Caco-2 (cell line): ENCODE data around the gene SLC16A4. TPM values are rescaled to one million over a fixed set of nuclear protein-coding genes. Genes with fewer than 3 reads are reported as not detected.

Experiments
- BruUV-seq: library from RNA; stranded (reverse); fragments of 400-500 nt; replicated peaks from 2 replicates; lab custom pipeline; 2021; lab: Mats Ljungman, UMichigan
- CTCF ChIA-PET: fragments of 300-600 bp; sonication (Branson Sonifier 250); formaldehyde crosslinking; loops from one replicate; lab custom pipeline; 2022; ENCODE audit warnings: antibody characterized with exemption; lab: Charles Lee
- POLR2A ChIA-PET: fragments of 300-600 bp; sonication (Branson Sonifier 250); formaldehyde crosslinking; loops from one replicate; lab custom pipeline; 2022; ENCODE audit warnings: antibody characterized with exemption; lab: Charles Lee
- DNase-seq, 2 experiments: peaks; one replicate each; pipeline versions ENCODE4 v3.0.0 to v3.0.0-alpha.2; 2020 to 2022
- H3K27me3 ChIP-seq: replicated peaks from 2 replicates; pipeline ENCODE4 v1.6.0; 2011; ENCODE audit warnings: low read length; ENCODE audit not compliant: control insufficient read depth, insufficient read depth
- H3K36me3 ChIP-seq: 2 replicates; pipeline ENCODE4 v1.5.1; 2011; ENCODE audit warnings: low read length; ENCODE audit not compliant: control insufficient read depth, insufficient read depth
- H3K4me1 ChIP-seq: fragments of 250-450 bp; sonication (Bioruptor Pico); 2 replicates; pipeline ENCODE4 v1.5.1; 2020; ENCODE audit warnings: mild to moderate bottlenecking
- H3K4me3 ChIP-seq: 2 replicates; pipeline ENCODE4 v1.5.1; 2011; ENCODE audit warnings: low read depth, mild to moderate bottlenecking, control low read depth, low read length
- H3K9me3 ChIP-seq: fragments of 250-450 bp; sonication (Bioruptor Pico); 2 replicates; pipeline ENCODE4 v1.5.1; 2020; ENCODE audit warnings: mild to moderate bottlenecking, moderate library complexity
- H3K27ac Mint-ChIP-seq: one replicate; pipeline ENCODE4 v1.8.0; 2022; ENCODE audit warnings: mixed read lengths; ENCODE audit not compliant: unreplicated experiment
- H3K27me3 Mint-ChIP-seq: one replicate; pipeline ENCODE4 v1.8.0; 2022; ENCODE audit warnings: mixed read lengths; ENCODE audit not compliant: insufficient read depth, unreplicated experiment
- H3K36me3 Mint-ChIP-seq: one replicate; pipeline ENCODE4 v1.8.0; 2022; ENCODE audit warnings: mild to moderate bottlenecking, mixed read lengths; ENCODE audit not compliant: insufficient read depth, unreplicated experiment
- H3K4me1 Mint-ChIP-seq: one replicate; pipeline ENCODE4 v1.8.0; 2022; ENCODE audit warnings: low read depth, mixed read lengths; ENCODE audit not compliant: unreplicated experiment
- H3K4me3 Mint-ChIP-seq: one replicate; pipeline ENCODE4 v1.8.0; 2022; ENCODE audit warnings: mild to moderate bottlenecking, moderate library complexity, mixed read lengths; ENCODE audit not compliant: unreplicated experiment
- H3K9me3 Mint-ChIP-seq: one replicate; pipeline ENCODE4 v1.8.0; 2022; ENCODE audit warnings: mixed read lengths; ENCODE audit not compliant: unreplicated experiment
- CTCF ChIP-seq, 2 experiments: fragments of 200-600 bp in 1 of 2; IDR thresholded peaks; 1 replicate in 1 of 2; 2 replicates in 1 of 2; pipeline versions ENCODE4 v1.5.1 to v1.8.0; 2011 to 2022; ENCODE audit warnings: antibody characterized with exemption in 1 of 2, control low read depth in 1 of 2, inconsistent platforms in 1 of 2, low read depth in 1 of 2, low read length in 1 of 2, mild to moderate bottlenecking in 1 of 2, moderate library complexity in 1 of 2; ENCODE audit not compliant: insufficient read depth in 1 of 2, severe bottlenecking in 1 of 2, unreplicated experiment in 1 of 2
- intact Hi-C: fragments of 100-400 bp; cut with micrococcal nuclease; formaldehyde crosslinking; loops from one replicate; pipeline ENCODE4 v1.10.0; 2022; ENCODE audit not compliant: unreplicated experiment
- total RNA-seq: library from RNA; stranded (reverse); gene quantifications from 2 replicates; pipeline ENCODE4 v1.2.3, GENCODE V29; 2022

SLC16A4 gene
- total RNA-seq, 1 experiment from 2014 or later, result 9.3 TPM

DNA sequence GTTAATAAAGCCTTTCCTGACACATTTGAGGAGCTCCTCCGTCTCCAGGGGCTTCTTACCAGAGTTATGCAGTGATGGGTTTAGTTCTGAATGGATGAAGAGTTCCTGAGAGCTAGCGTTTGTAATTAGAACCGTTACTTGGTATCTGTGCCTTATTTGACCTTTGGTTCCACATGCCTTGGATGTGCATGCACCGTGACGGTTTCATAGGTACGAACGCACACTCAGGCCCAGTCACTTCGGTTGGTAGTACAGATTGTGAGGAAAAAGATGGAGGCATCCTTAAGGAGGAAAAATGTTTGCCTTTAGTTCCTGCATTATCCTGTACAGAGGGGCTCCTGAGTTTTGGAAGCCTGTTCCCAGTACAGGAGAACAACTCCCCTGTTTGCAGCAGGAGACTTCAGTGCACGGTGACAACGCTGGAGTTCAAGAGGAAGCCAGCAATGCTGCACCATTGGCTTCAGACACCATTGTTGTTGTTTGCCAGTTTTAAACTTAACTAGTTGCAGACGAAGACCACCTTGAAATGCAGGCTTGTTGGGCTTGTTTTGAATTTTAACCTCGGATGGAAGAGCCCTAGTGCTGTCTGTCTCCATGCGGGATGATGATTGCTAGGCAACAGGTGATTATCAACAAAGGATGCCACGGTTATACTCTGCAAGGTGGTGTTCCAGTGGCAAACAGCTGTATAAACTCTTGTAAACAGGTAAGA is 43.5 kb downstream of the SLC16A4 start:
- Histone ChIP-seq H3K9me3 (no peaks in the 10 kb centered on the region), H3K4me3 (no peak overlapping the region), H3K27me3 (no peaks in the 10 kb centered on the region), H3K36me3 (no peaks in the 10 kb centered on the region), H3K4me1 (peaks cover 7% of the 10 kb centered on the region)
- no peak for TF ChIP-seq CTCF (IDR thresholded peaks at IDR 0.05; ENCODE audit: insufficient read depth in 1 of 2, low read depth in 1 of 2, low read length in 1 of 2, severe bottlenecking in 1 of 2, unreplicated experiment in 1 of 2)
- H3K36me3 Mint-ChIP-seq, result peaks cover 61% of the 10 kb centered on the region
- H3K27ac Mint-ChIP-seq, result no peak overlapping the region
- no peak overlapping the region for H3K4me3 Mint-ChIP-seq
- DNase-seq, result no peak
- H3K27me3 Mint-ChIP-seq, result no peaks in the 10 kb centered on the region
- H3K4me1 Mint-ChIP-seq, result peaks cover 18% of the 10 kb centered on the region
- no peaks in the 10 kb centered on the region for H3K9me3 Mint-ChIP-seq
- BruUV-seq, result no TSS peak
- intact Hi-C loops, result no loop called here
- ChIA-PET CTCF (no interaction called here), POLR2A (no interaction called here)

- Mint-ChIP-seq H3K4me1 (peaks cover 18% of the 10 kb centered on the region), H3K27ac (no peak overlapping the region)
- no peaks in the 10 kb centered on the region for H3K36me3 ChIP-seq
Measured at GRCh38 chr1:110346690-110347089, 44.1 kb downstream of the SLC16A4 start.

GRCh38 chr1:110345480-110345879 is 45.3 kb downstream of the SLC16A4 start:
- peaks cover 7% of the 10 kb centered on the region for H3K4me1 ChIP-seq

More at GRCh38 chr1:110346690-110347089, 44.1 kb downstream of the SLC16A4 start:
- intact Hi-C loops, result no loop called here
- peaks cover 7% of the 10 kb centered on the region for H3K4me1 ChIP-seq
- H3K27me3 ChIP-seq, result no peaks in the 10 kb centered on the region
- no peak overlapping the region for H3K4me3 Mint-ChIP-seq
- ChIA-PET CTCF (no interaction called here), POLR2A (no interaction called here)
- TF ChIP-seq CTCF (IDR thresholded peaks at IDR 0.05; ENCODE audit: insufficient read depth in 1 of 2, low read depth in 1 of 2, low read length in 1 of 2, severe bottlenecking in 1 of 2, unreplicated experiment in 1 of 2), result no peak
- no peak overlapping the region for H3K4me3 ChIP-seq
- DNase-seq, result no peak
- no TSS peak for BruUV-seq
- no peaks in the 10 kb centered on the region for H3K9me3 ChIP-seq
- H3K9me3 Mint-ChIP-seq, result no peaks in the 10 kb centered on the region
- peaks cover 65% of the 10 kb centered on the region for H3K36me3 Mint-ChIP-seq
- no peaks in the 10 kb centered on the region for H3K27me3 Mint-ChIP-seq

More at GRCh38 chr1:110345480-110345879, 45.3 kb downstream of the SLC16A4 start:
- Histone ChIP-seq H3K36me3 (no peaks in the 10 kb centered on the region), H3K4me3 (no peak overlapping the region), H3K27me3 (no peaks in the 10 kb centered on the region), H3K9me3 (no peaks in the 10 kb centered on the region)
- ChIA-PET POLR2A (no interaction called here), CTCF (no interaction called here)
- Mint-ChIP-seq H3K4me1 (peaks cover 13% of the 10 kb centered on the region), H3K27ac (no peak overlapping the region), H3K36me3 (peaks cover 71% of the 10 kb centered on the region), H3K27me3 (no peaks in the 10 kb centered on the region), H3K9me3 (no peaks in the 10 kb centered on the region), H3K4me3 (peak overlapping the region; percentile 35)
- BruUV-seq, result no TSS peak
- intact Hi-C loops, result no loop called here
- no peak for DNase-seq
- TF ChIP-seq CTCF (IDR thresholded peaks at IDR 0.05; ENCODE audit: insufficient read depth in 1 of 2, low read depth in 1 of 2, low read length in 1 of 2, severe bottlenecking in 1 of 2, unreplicated experiment in 1 of 2), result no peak
